Measurements from ENCODE around the gene SERPIND1.
"Not testable (repeated sequence)": the region's sequence is repeated elsewhere in the genome, so short reads cannot be mapped to it uniquely, and the experiment has no call there.

SERPIND1 gene

GRCh38 chr22:20773793-20774212, at the start of gene SERPIND1:
TSS of gene SERPIND1 (plus strand) at chr22:20774113. CDS start at chr22:20779313, 5,200 bp downstream.
- FAIRE-seq, result no peak

- FAIRE-seq, result no peak
Measured at GRCh38 chr22:20724676-20725454, 49.0 kb upstream of the SERPIND1 start.

GRCh38 chr22:20725987-20726558, 47.8 kb upstream of the SERPIND1 start:
- no peak for FAIRE-seq

- FAIRE-seq, result no peak
Measured at GRCh38 chr22:20727118-20728015, 46.5 kb upstream of the SERPIND1 start.

GRCh38 chr22:20728523-20729190, 45.3 kb upstream of the SERPIND1 start:
- no peak for FAIRE-seq

- no peak for FAIRE-seq
Measured at GRCh38 chr22:20729194-20729593, 44.7 kb upstream of the SERPIND1 start.

GRCh38 chr22:20732431-20732830, 41.5 kb upstream of the SERPIND1 start:
- FAIRE-seq, result not testable (repeated sequence)

GRCh38 chr22:20735356-20736162, 38.4 kb upstream of the SERPIND1 start:
- FAIRE-seq, result not testable (repeated sequence)

GRCh38 chr22:20736891-20737290, 37.0 kb upstream of the SERPIND1 start:
- not testable (repeated sequence) for FAIRE-seq

- no peak for FAIRE-seq
Measured at GRCh38 chr22:20738394-20739089, 35.4 kb upstream of the SERPIND1 start.

GRCh38 chr22:20740222-20740951, 33.5 kb upstream of the SERPIND1 start:
- peak; percentile 60 for FAIRE-seq

GRCh38 chr22:20741008-20741633, 32.8 kb upstream of the SERPIND1 start:
- no peak for FAIRE-seq

GRCh38 chr22:20741634-20742581, 32.0 kb upstream of the SERPIND1 start:
- FAIRE-seq, result no peak

GRCh38 chr22:20742764-20743163, 31.1 kb upstream of the SERPIND1 start:
- no peak for FAIRE-seq

- no peak for FAIRE-seq
Measured at GRCh38 chr22:20744456-20744855, 29.5 kb upstream of the SERPIND1 start.

GRCh38 chr22:20745119-20745518, 28.8 kb upstream of the SERPIND1 start:
- no peak for FAIRE-seq

- no peak for FAIRE-seq
Measured at GRCh38 chr22:20746431-20747189, 27.3 kb upstream of the SERPIND1 start.

- no peak for FAIRE-seq
Measured at GRCh38 chr22:20747223-20747622, 26.7 kb upstream of the SERPIND1 start.
